ENCODE measurements around the gene NRN1L.

The NRN1L gene

GRCh38 chr16:67843343-67843765, 41.3 kb upstream of the NRN1L start:
- Histone ChIP-seq H3K4me1 (ENCODE audit: control extremely low read depth in 1 of 4, control insufficient read depth in 4 of 4, insufficient read depth in 4 of 4, low read length in 3 of 4) (peaks cover 23 to 56% (median 50%) of the 10 kb centered on the region in 4 experiments), H3K27me3 (replicated peaks in 2 of 5; ENCODE audit: control insufficient read depth in 4 of 5, insufficient read depth in 5 of 5, low read length in 4 of 5) (no peaks in the 10 kb centered on the region), H3K9me3 (ENCODE audit: control extremely low read depth in 1 of 5, control insufficient read depth in 4 of 5, insufficient read depth in 2 of 5, low read depth in 1 of 5, low read length in 4 of 5) (no peaks in the 10 kb centered on the region), H3K4me3 (ENCODE audit: control insufficient read depth in 1 of 7, extremely low read depth in 1 of 7, insufficient read depth in 4 of 7, low read depth in 2 of 7, low read length in 6 of 7) (peak overlapping the region; percentile 72 to 99 (median 95)), H3K27ac (ENCODE audit: insufficient read depth in 1 of 2, low read depth in 1 of 2, low read length in 2 of 2, poor library complexity in 1 of 2, severe bottlenecking in 2 of 2) (peak overlapping the region in 1 of 2 experiments; percentile 47), H3K36me3 (ENCODE audit: control insufficient read depth in 4 of 4, insufficient read depth in 4 of 4, low read length in 3 of 4) (peaks cover 0 to 9% (median 2%) of the 10 kb centered on the region in 4 experiments)
- 18% methylated on average over 11 of the region's 11 CpGs for WGBS (ENCODE audit: insufficient coverage)
- CTCF ChIA-PET = interaction anchor here (1.0 to 11.8 kb wide), 7 partner anchors 9 to 387 kb away, joined by 3 to 155 read pairs (median 3); no protein-coding TSS in a partner anchor
- DNase-seq = no peak
- POLR2A ChIA-PET = interaction anchor here (0.6 kb wide), 1 partner anchor 49 kb away, joined by 4 read pairs; no protein-coding TSS in a partner anchor

GRCh38 chr16:67844497-67844896, 40.2 kb upstream of the NRN1L start:
- Histone ChIP-seq H3K9me3 (ENCODE audit: control extremely low read depth in 1 of 5, control insufficient read depth in 4 of 5, insufficient read depth in 2 of 5, low read depth in 1 of 5, low read length in 4 of 5) (no peaks in the 10 kb centered on the region), H3K4me3 (ENCODE audit: control insufficient read depth in 1 of 7, extremely low read depth in 1 of 7, insufficient read depth in 4 of 7, low read depth in 2 of 7, low read length in 6 of 7) (peak overlapping the region in 1 of 7 experiments; percentile 94), H3K27me3 (replicated peaks in 2 of 5; ENCODE audit: control insufficient read depth in 4 of 5, insufficient read depth in 5 of 5, low read length in 4 of 5) (no peaks in the 10 kb centered on the region), H3K36me3 (ENCODE audit: control insufficient read depth in 4 of 4, insufficient read depth in 4 of 4, low read length in 3 of 4) (peaks cover 0 to 12% (median 2%) of the 10 kb centered on the region in 4 experiments), H3K27ac (ENCODE audit: insufficient read depth in 1 of 2, low read depth in 1 of 2, low read length in 2 of 2, poor library complexity in 1 of 2, severe bottlenecking in 2 of 2) (no peak overlapping the region), H3K4me1 (ENCODE audit: control extremely low read depth in 1 of 4, control insufficient read depth in 4 of 4, insufficient read depth in 4 of 4, low read length in 3 of 4) (peaks cover 23 to 56% (median 52%) of the 10 kb centered on the region in 4 experiments)
- no peak for DNase-seq
- 95% methylated on average over 3 of the region's 4 CpGs for WGBS (ENCODE audit: insufficient coverage)
- ChIA-PET CTCF (interaction anchor here (0.6 to 11.8 kb wide), 11 partner anchors 9 to 385 kb away, joined by 3 to 155 read pairs (median 3); no protein-coding TSS in a partner anchor), POLR2A (interaction anchor here (0.6 kb wide), 1 partner anchor 640 kb away, joined by 3 read pairs; no protein-coding TSS in a partner anchor)

- no peaks in the 10 kb centered on the region for H3K27me3 ChIP-seq (replicated peaks in 2 of 5; ENCODE audit: control insufficient read depth in 4 of 5, insufficient read depth in 5 of 5, low read length in 4 of 5)
- H3K36me3 ChIP-seq (ENCODE audit: control insufficient read depth in 4 of 4, insufficient read depth in 4 of 4, low read length in 3 of 4) = peaks cover 0 to 14% (median 2%) of the 10 kb centered on the region in 4 experiments
- ChIA-PET CTCF (interaction anchor here (0.7 to 11.8 kb wide), 9 partner anchors 12 to 176 kb away, joined by 3 to 155 read pairs (median 5); no protein-coding TSS in a partner anchor), POLR2A (interaction anchor here (0.6 kb wide), 1 partner anchor 641 kb away, joined by 3 read pairs; no protein-coding TSS in a partner anchor)
- H3K9me3 ChIP-seq (ENCODE audit: control extremely low read depth in 1 of 5, control insufficient read depth in 4 of 5, insufficient read depth in 2 of 5, low read depth in 1 of 5, low read length in 4 of 5) = no peaks in the 10 kb centered on the region
- peaks cover 23 to 56% (median 52%) of the 10 kb centered on the region in 4 experiments for H3K4me1 ChIP-seq (ENCODE audit: control extremely low read depth in 1 of 4, control insufficient read depth in 4 of 4, insufficient read depth in 4 of 4, low read length in 3 of 4)
- no peak for DNase-seq
- WGBS (ENCODE audit: insufficient coverage) = 82% methylated on average over 5 of the region's 5 CpGs
- H3K27ac ChIP-seq (ENCODE audit: insufficient read depth in 1 of 2, low read depth in 1 of 2, low read length in 2 of 2, poor library complexity in 1 of 2, severe bottlenecking in 2 of 2) = peak overlapping the region; percentile 84 to 94
- H3K4me3 ChIP-seq (ENCODE audit: control insufficient read depth in 1 of 7, extremely low read depth in 1 of 7, insufficient read depth in 4 of 7, low read depth in 2 of 7, low read length in 6 of 7) = peak overlapping the region in 6 of 7 experiments; percentile 81 to 95 (median 90)
Observed at GRCh38 chr16:67845291-67846062, 39.2 kb upstream of the NRN1L start.

- CTCF ChIA-PET = interaction anchor here (1.1 to 11.8 kb wide), 4 partner anchors 12 to 44 kb away, joined by 5 to 155 read pairs (median 14); no protein-coding TSS in a partner anchor
- H3K4me1 ChIP-seq (ENCODE audit: control extremely low read depth in 1 of 4, control insufficient read depth in 4 of 4, insufficient read depth in 4 of 4, low read length in 3 of 4) = peaks cover 23 to 56% (median 52%) of the 10 kb centered on the region in 4 experiments
Observed at GRCh38 chr16:67846063-67846319, 38.7 kb upstream of the NRN1L start.

GRCh38 chr16:67846320-67847063, 38.2 kb upstream of the NRN1L start, which contains the start of gene NUTF2:
NUTF2 (plus strand) TSS chr16:67846933; CDS start chr16:67865131, 18,198 bp downstream.
- H3K4me3 ChIP-seq (ENCODE audit: control insufficient read depth in 1 of 7, extremely low read depth in 1 of 7, insufficient read depth in 4 of 7, low read depth in 2 of 7, low read length in 6 of 7) = peak within 1 kb of the TSS; percentile 81 to 97 (median 93)
- peaks cover 0 to 16% (median 2%) of the 10 kb centered on the region in 4 experiments for H3K36me3 ChIP-seq (ENCODE audit: control insufficient read depth in 4 of 4, insufficient read depth in 4 of 4, low read length in 3 of 4)
- no peaks in the 10 kb centered on the region for H3K27me3 ChIP-seq (replicated peaks in 2 of 5; ENCODE audit: control insufficient read depth in 4 of 5, insufficient read depth in 5 of 5, low read length in 4 of 5)
- no peaks in the 10 kb centered on the region for H3K9me3 ChIP-seq (ENCODE audit: control extremely low read depth in 1 of 5, control insufficient read depth in 4 of 5, insufficient read depth in 2 of 5, low read depth in 1 of 5, low read length in 4 of 5)
- peak within 1 kb of the TSS; percentile 84 to 94 for H3K27ac ChIP-seq (ENCODE audit: insufficient read depth in 1 of 2, low read depth in 1 of 2, low read length in 2 of 2, poor library complexity in 1 of 2, severe bottlenecking in 2 of 2)
- DNase-seq = peak; percentile 93 to 97 (median 97)
- WGBS (ENCODE audit: insufficient coverage) = 0% methylated on average over 37 of the region's 57 CpGs
- CTCF ChIA-PET = interaction anchor here (1.1 to 11.8 kb wide), 4 partner anchors 13 to 45 kb away, joined by 5 to 155 read pairs (median 14); no protein-coding TSS in a partner anchor
- H3K4me1 ChIP-seq (ENCODE audit: control extremely low read depth in 1 of 4, control insufficient read depth in 4 of 4, insufficient read depth in 4 of 4, low read length in 3 of 4) = peaks cover 23 to 55% (median 50%) of the 10 kb centered on the region in 4 experiments
- POLR2A ChIA-PET = interaction anchor here (0.9 kb wide), 1 partner anchor 12 kb away, joined by 5 read pairs; no protein-coding TSS in a partner anchor

More at GRCh38 chr16:67846063-67846319, 38.7 kb upstream of the NRN1L start:
- no peaks in the 10 kb centered on the region for H3K27me3 ChIP-seq (replicated peaks in 2 of 5; ENCODE audit: control insufficient read depth in 4 of 5, insufficient read depth in 5 of 5, low read length in 4 of 5)
- H3K27ac ChIP-seq (ENCODE audit: insufficient read depth in 1 of 2, low read depth in 1 of 2, low read length in 2 of 2, poor library complexity in 1 of 2, severe bottlenecking in 2 of 2) = peak overlapping the region; percentile 84 to 94
- H3K9me3 ChIP-seq (ENCODE audit: control extremely low read depth in 1 of 5, control insufficient read depth in 4 of 5, insufficient read depth in 2 of 5, low read depth in 1 of 5, low read length in 4 of 5) = no peaks in the 10 kb centered on the region
- no CpG with 5 or more reads among the region's 2 CpGs for WGBS (ENCODE audit: insufficient coverage)
- DNase-seq = no peak
- POLR2A ChIA-PET = interaction anchor here (0.9 kb wide), 1 partner anchor 12 kb away, joined by 5 read pairs; no protein-coding TSS in a partner anchor
- H3K4me3 ChIP-seq (ENCODE audit: control insufficient read depth in 1 of 7, extremely low read depth in 1 of 7, insufficient read depth in 4 of 7, low read depth in 2 of 7, low read length in 6 of 7) = peak overlapping the region; percentile 81 to 97 (median 93)
- H3K36me3 ChIP-seq (ENCODE audit: control insufficient read depth in 4 of 4, insufficient read depth in 4 of 4, low read length in 3 of 4) = peaks cover 0 to 16% (median 2%) of the 10 kb centered on the region in 4 experiments

GRCh38 chr16:67847064-67847861, 37.4 kb upstream of the NRN1L start, which contains the start of gene CENPT:
CENPT (minus strand) TSS chr16:67847693; CDS start chr16:67833859, 13,834 bp downstream.
- peak within 1 kb of the TSS; percentile 84 to 94 for H3K27ac ChIP-seq (ENCODE audit: insufficient read depth in 1 of 2, low read depth in 1 of 2, low read length in 2 of 2, poor library complexity in 1 of 2, severe bottlenecking in 2 of 2)
- 0% methylated on average over 41 of the region's 62 CpGs for WGBS (ENCODE audit: insufficient coverage)
- no peaks in the 10 kb centered on the region for H3K27me3 ChIP-seq (replicated peaks in 2 of 5; ENCODE audit: control insufficient read depth in 4 of 5, insufficient read depth in 5 of 5, low read length in 4 of 5)
- ChIA-PET POLR2A (no interaction called here), CTCF (interaction anchor here (1.1 to 11.8 kb wide), 3 partner anchors 13 to 36 kb away, joined by 5 to 155 read pairs (median 10); no protein-coding TSS in a partner anchor)
- H3K9me3 ChIP-seq (ENCODE audit: control extremely low read depth in 1 of 5, control insufficient read depth in 4 of 5, insufficient read depth in 2 of 5, low read depth in 1 of 5, low read length in 4 of 5) = no peaks in the 10 kb centered on the region
- H3K36me3 ChIP-seq (ENCODE audit: control insufficient read depth in 4 of 4, insufficient read depth in 4 of 4, low read length in 3 of 4) = peaks cover 0 to 16% (median 2%) of the 10 kb centered on the region in 4 experiments
- peaks cover 23 to 53% (median 49%) of the 10 kb centered on the region in 4 experiments for H3K4me1 ChIP-seq (ENCODE audit: control extremely low read depth in 1 of 4, control insufficient read depth in 4 of 4, insufficient read depth in 4 of 4, low read length in 3 of 4)
- DNase-seq = peak in 1 of 3 donors; percentile 36
- peak within 1 kb of the TSS; percentile 81 to 97 (median 93) for H3K4me3 ChIP-seq (ENCODE audit: control insufficient read depth in 1 of 7, extremely low read depth in 1 of 7, insufficient read depth in 4 of 7, low read depth in 2 of 7, low read length in 6 of 7)

Data from common myeloid progenitor, CD34-positive (primary cell).